Measurements from ENCODE around the gene ARRDC5. TPM values are rescaled to one million over a fixed set of nuclear protein-coding genes. Genes with fewer than 3 reads are reported as not detected.

ARRDC5 gene
- polyA plus RNA-seq, 1 donor (not counting 4 experiments of a cell fraction or from before 2014, with no cell fraction given), result not detected

- DNase-seq (ENCODE audit: low read depth, low spot score), result no peak
Observed at GRCh38 chr19:4844348-4845179, 58.1 kb downstream of the ARRDC5 start.

DNA sequence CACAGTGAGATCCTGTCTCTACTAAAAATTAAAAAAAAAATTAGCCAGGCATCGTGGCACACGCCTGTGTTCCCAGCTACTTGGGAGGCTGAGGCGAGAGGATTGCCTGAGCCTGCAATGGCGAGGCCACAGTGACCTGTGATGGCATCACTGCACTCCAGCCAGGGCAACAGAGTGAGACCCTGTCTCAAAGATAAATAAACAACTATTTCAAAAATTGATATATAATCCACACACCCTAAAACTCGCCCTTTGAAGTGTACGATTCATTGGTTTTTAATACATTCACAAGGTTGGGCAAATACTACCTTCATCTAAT lies 59.1 kb downstream of the ARRDC5 start:
- Histone ChIP-seq H3K9me1 (ENCODE audit: control insufficient read depth, extremely low read depth, insufficient read depth, low read length) (no peaks in the 10 kb centered on the region), H2AFZ (ENCODE audit: control insufficient read depth, low read length) (no peak overlapping the region), H3K4me1 (ENCODE audit: control insufficient read depth, extremely low read depth, insufficient read depth, low read length) (no peaks in the 10 kb centered on the region), H3K27me3 (ENCODE audit: control insufficient read depth, extremely low read depth, insufficient read depth, low read length) (no peaks in the 10 kb centered on the region), H3K79me2 (ENCODE audit: control insufficient read depth, insufficient read depth, low read length) (no peaks in the 10 kb centered on the region), H3K4me2 (ENCODE audit: control insufficient read depth, extremely low read depth, insufficient read depth, low read depth, low read length) (no peak overlapping the region), H3K9ac (ENCODE audit: control insufficient read depth, extremely low read depth, insufficient read depth, low read length) (no peak overlapping the region), H3K27ac (ENCODE audit: control insufficient read depth, insufficient read depth, low read length) (no peak overlapping the region), H4K20me1 (ENCODE audit: control insufficient read depth, extremely low read depth, insufficient read depth, low read length) (no peaks in the 10 kb centered on the region), H3K9me3 (ENCODE audit: control insufficient read depth, low read depth, low read length) (no peaks in the 10 kb centered on the region), H3K4me3 (ENCODE audit: control insufficient read depth in 2 of 3, extremely low read depth in 1 of 3, insufficient read depth in 2 of 3, low read depth in 1 of 3, low read length in 3 of 3) (no peak overlapping the region), H3K36me3 (ENCODE audit: control insufficient read depth in 2 of 2, extremely low read depth in 1 of 2, insufficient read depth in 2 of 2, low read length in 2 of 2) (peaks cover 24 to 31% of the 10 kb centered on the region in 2 experiments)
- no peak for FAIRE-seq
- no peak for DNase-seq (ENCODE audit: low read depth, low spot score)
- dilution Hi-C loops (cut with MboI; ENCODE audit: extremely low pct_ligation_motif_present, low sequenced_read_pairs), result no loop called here
- TF ChIP-seq EZH2 (IDR thresholded peaks at IDR 0.05; ENCODE audit: low read length), result no peak
- TF ChIP-seq CTCF (optimal IDR thresholded peaks at IDR 0.05 in 1 of 3, IDR thresholded peaks at IDR 0.05 in 1 of 3, conservative IDR thresholded peaks at IDR 0.05 in 1 of 3; ENCODE audit: extremely low read depth in 1 of 3, insufficient read depth in 2 of 3, low read length in 3 of 3), result no peak

More at GRCh38 chr19:4844348-4845179, 58.1 kb downstream of the ARRDC5 start:
- no peaks in the 10 kb centered on the region for H4K20me1 ChIP-seq (ENCODE audit: control insufficient read depth, extremely low read depth, insufficient read depth, low read length)
- H3K4me1 ChIP-seq (ENCODE audit: control insufficient read depth, extremely low read depth, insufficient read depth, low read length), result no peaks in the 10 kb centered on the region
- H3K4me3 ChIP-seq (ENCODE audit: control insufficient read depth in 2 of 3, extremely low read depth in 1 of 3, insufficient read depth in 2 of 3, low read depth in 1 of 3, low read length in 3 of 3), result no peak overlapping the region
- no peak overlapping the region for H3K9ac ChIP-seq (ENCODE audit: control insufficient read depth, extremely low read depth, insufficient read depth, low read length)
- no peaks in the 10 kb centered on the region for H3K79me2 ChIP-seq (ENCODE audit: control insufficient read depth, insufficient read depth, low read length)
- H3K27me3 ChIP-seq (ENCODE audit: control insufficient read depth, extremely low read depth, insufficient read depth, low read length), result no peaks in the 10 kb centered on the region
- no peak overlapping the region for H3K27ac ChIP-seq (ENCODE audit: control insufficient read depth, insufficient read depth, low read length)
- FAIRE-seq, result no peak
- no peaks in the 10 kb centered on the region for H3K9me1 ChIP-seq (ENCODE audit: control insufficient read depth, extremely low read depth, insufficient read depth, low read length)
- TF ChIP-seq CTCF (optimal IDR thresholded peaks at IDR 0.05 in 1 of 3, IDR thresholded peaks at IDR 0.05 in 1 of 3, conservative IDR thresholded peaks at IDR 0.05 in 1 of 3; ENCODE audit: extremely low read depth in 1 of 3, insufficient read depth in 2 of 3, low read length in 3 of 3) (no peak), EZH2 (IDR thresholded peaks at IDR 0.05; ENCODE audit: low read length) (no peak)
- dilution Hi-C loops (cut with MboI; ENCODE audit: extremely low pct_ligation_motif_present, low sequenced_read_pairs), result no loop called here
- H3K9me3 ChIP-seq (ENCODE audit: control insufficient read depth, low read depth, low read length), result no peaks in the 10 kb centered on the region
- no peak overlapping the region for H2AFZ ChIP-seq (ENCODE audit: control insufficient read depth, low read length)
- peaks cover 15 to 27% of the 10 kb centered on the region in 2 experiments for H3K36me3 ChIP-seq (ENCODE audit: control insufficient read depth in 2 of 2, extremely low read depth in 1 of 2, insufficient read depth in 2 of 2, low read length in 2 of 2)
- no peak overlapping the region for H3K4me2 ChIP-seq (ENCODE audit: control insufficient read depth, extremely low read depth, insufficient read depth, low read depth, low read length)

Small RNA genes within 50 kb of the gene (small RNA-seq; reads per million reads assigned to genes)
- 0 reads per million in 3 experiments for gene MIR4747 (ENCODE audit: insufficient read length in 3 of 3, low read depth in 3 of 3, low replicate concordance in 1 of 3)

Other genes starting within 250 kb of the ARRDC5 start
- gene MYDGF, start 232.6 kb downstream of the ARRDC5 start, polyA plus RNA-seq, result 80.3 to 141 TPM (median 85.9 TPM) in 3 replicates
- gene DPP9, start 179.1 kb downstream of the ARRDC5 start, polyA plus RNA-seq, result 17.1 to 23.3 TPM (median 19.2 TPM) in 3 replicates
- gene FEM1A, start 111.2 kb downstream of the ARRDC5 start, polyA plus RNA-seq, result 3.5 to 6.2 TPM (median 4.8 TPM) in 3 replicates
- gene TICAM1, start 71.2 kb downstream of the ARRDC5 start, polyA plus RNA-seq, result 2.1 to 2.5 TPM (median 2.2 TPM) in 3 replicates
- gene PLIN3, start 35.2 kb downstream of the ARRDC5 start, polyA plus RNA-seq, result 70.7 to 107 TPM (median 87.3 TPM) in 3 replicates
- gene UHRF1, start 6.6 kb upstream of the ARRDC5 start, polyA plus RNA-seq, result 3.2 to 16.3 TPM (median 9.7 TPM) in 3 replicates
- 6.0 to 8.9 TPM (median 6.2 TPM) in 3 replicates for gene KDM4B, start 66.2 kb upstream of the ARRDC5 start, polyA plus RNA-seq

Data from keratinocyte (primary cell).